Hepatocyte (in vitro differentiated cells): ENCODE measurements around the gene ROS1. TPM values are rescaled to one million over a fixed set of nuclear protein-coding genes. Genes with fewer than 3 reads are reported as not detected.

ENCODE experiments used
- DNase-seq: peaks from one replicate; pipeline ENCODE4 v3.0.0-alpha.2; 2016; ENCODE audit warnings: low spot score
- H2AFZ ChIP-seq: fragments of 200-600 bp; sonication (generic); 2 replicates; pipeline ENCODE4 v1.6.0; 2016; ENCODE audit warnings: antibody characterized with exemption, mild to moderate bottlenecking
- H3K27ac ChIP-seq: fragments of 200-600 bp; sonication (generic); 2 replicates; pipeline ENCODE4 v1.5.1; 2016; ENCODE audit warnings: mild to moderate bottlenecking
- H3K27me3 ChIP-seq: fragments of 200-600 bp; sonication (generic); 2 replicates; pipeline ENCODE4 v1.6.1; 2016
- H3K36me3 ChIP-seq: fragments of 200-600 bp; sonication (generic); replicated peaks from 2 replicates; pipeline ENCODE4 v1.5.1; 2016; ENCODE audit warnings: low read depth; ENCODE audit not compliant: insufficient read depth
- H3K4me1 ChIP-seq: fragments of 200-600 bp; sonication (generic); 2 replicates; pipeline ENCODE4 v1.5.1; 2016; ENCODE audit warnings: mild to moderate bottlenecking, moderate library complexity; ENCODE audit not compliant: insufficient read depth
- H3K4me2 ChIP-seq: fragments of 200-600 bp; sonication (generic); 2 replicates; pipeline ENCODE4 v1.6.0; 2016
- H3K4me3 ChIP-seq: fragments of 200-600 bp; sonication (generic); 2 replicates; pipeline ENCODE4 v1.5.1; 2016; ENCODE audit warnings: mild to moderate bottlenecking
- H3K79me2 ChIP-seq: fragments of 200-600 bp; sonication (generic); 2 replicates; pipeline ENCODE4 v1.6.0; 2017; ENCODE audit warnings: mild to moderate bottlenecking
- H3K9me2 ChIP-seq: fragments of 200-600 bp; sonication (generic); replicated peaks from 2 replicates; pipeline ENCODE4 v1.6.0; 2017; ENCODE audit warnings: mild to moderate bottlenecking; ENCODE audit not compliant: insufficient read depth
- H3K9me3 ChIP-seq: fragments of 200-600 bp; sonication (generic); 2 replicates; pipeline ENCODE4 v1.5.1; 2016; ENCODE audit warnings: low read depth, mild to moderate bottlenecking
- H4K20me1 ChIP-seq: fragments of 200-600 bp; sonication (generic); 2 replicates; pipeline ENCODE4 v1.6.0; 2016; ENCODE audit warnings: mild to moderate bottlenecking; ENCODE audit not compliant: insufficient read depth, poor library complexity, severe bottlenecking
- CTCF ChIP-seq: fragments of 200-600 bp; sonication (generic); IDR thresholded peaks from 2 replicates; pipeline ENCODE4 v1.5.1; 2016; ENCODE audit warnings: antibody characterized with exemption, mild to moderate bottlenecking; ENCODE audit not compliant: poor library complexity
- EZH2 ChIP-seq: fragments of 200-600 bp; sonication (generic); IDR thresholded peaks from 2 replicates; pipeline ENCODE4 v1.6.1; 2016; ENCODE audit warnings: antibody characterized with exemption, mild to moderate bottlenecking, borderline replicate concordance
- EZH2phosphoT487 ChIP-seq: fragments of 200-600 bp; sonication (generic); IDR thresholded peaks from one replicate; pipeline ENCODE4 v1.6.1; 2018; ENCODE audit warnings: antibody characterized with exemption, mild to moderate bottlenecking, low read depth, moderate library complexity; ENCODE audit not compliant: unreplicated experiment, severe bottlenecking
- WGBS: methylation state at CpG from one replicate; pipeline ENCODE4 v1.1.6; 2016; ENCODE audit warnings: low lambda C conversion rate; ENCODE audit errors: missing lambda C conversion rate; 5-methylcytosine and 5-hydroxymethylcytosine counted together
- polyA plus RNA-seq: library from polyadenylated mRNA; unstranded; fragments of >200 nt; fragmentation: Nextera tagmentation; extraction: Ambion mirVana; gene quantifications from 2 replicates; pipeline ENCODE4 v1.2.1, GENCODE V29; 2016
- total RNA-seq: library from RNA; depleted of rRNA; stranded (reverse); fragments of >200 nt; gene quantifications from 2 replicates; pipeline ENCODE4 v1.2.3, GENCODE V29; 2014

Gene ROS1
- total and polyA plus RNA-seq, 2 experiments from 2014 or later: 0.33 to 2.7 TPM

GRCh38 chr6:117411474-117411873 is 14.3 kb downstream of the ROS1 start:
- Histone ChIP-seq H3K4me2 (no peak overlapping the region), H3K9me2 (no peaks in the 10 kb centered on the region), H3K79me2 (no peaks in the 10 kb centered on the region), H4K20me1 (no peaks in the 10 kb centered on the region), H3K9me3 (no peaks in the 10 kb centered on the region), H3K27ac (no peak overlapping the region), H3K27me3 (no peaks in the 10 kb centered on the region), H3K36me3 (no peaks in the 10 kb centered on the region), H3K4me1 (no peaks in the 10 kb centered on the region), H3K4me3 (no peak overlapping the region), H2AFZ (no peak overlapping the region)
- 76% methylated on average over 3 of the region's 3 CpGs for WGBS
- TF ChIP-seq CTCF (no peak), EZH2phosphoT487 (no peak), EZH2 (no peak)
- no peak for DNase-seq

GRCh38 chr6:117409863-117410262 is 15.9 kb downstream of the ROS1 start:
- Histone ChIP-seq H3K4me2 (no peak overlapping the region), H3K79me2 (no peaks in the 10 kb centered on the region), H4K20me1 (no peaks in the 10 kb centered on the region), H3K27me3 (no peaks in the 10 kb centered on the region), H2AFZ (no peak overlapping the region), H3K36me3 (no peaks in the 10 kb centered on the region), H3K9me3 (no peaks in the 10 kb centered on the region), H3K4me3 (no peak overlapping the region), H3K9me2 (no peaks in the 10 kb centered on the region), H3K4me1 (no peaks in the 10 kb centered on the region), H3K27ac (no peak overlapping the region)
- TF ChIP-seq CTCF (no peak), EZH2 (no peak), EZH2phosphoT487 (no peak)
- WGBS: 78% methylated on average over 4 of the region's 4 CpGs
- DNase-seq: no peak

GRCh38 chr6:117409420-117409819 is 16.3 kb downstream of the ROS1 start:
- no peak overlapping the region for H2AFZ ChIP-seq
- H3K4me1 ChIP-seq: no peaks in the 10 kb centered on the region
- no peaks in the 10 kb centered on the region for H4K20me1 ChIP-seq
- H3K9me2 ChIP-seq: no peaks in the 10 kb centered on the region
- no peaks in the 10 kb centered on the region for H3K79me2 ChIP-seq
- H3K27me3 ChIP-seq: no peaks in the 10 kb centered on the region
- H3K4me3 ChIP-seq: no peak overlapping the region
- H3K4me2 ChIP-seq: no peak overlapping the region
- TF ChIP-seq EZH2phosphoT487: no peak
- TF ChIP-seq CTCF: no peak
- no peak for TF ChIP-seq EZH2
- H3K36me3 ChIP-seq: no peaks in the 10 kb centered on the region
- no peaks in the 10 kb centered on the region for H3K9me3 ChIP-seq
- WGBS: 84% methylated on average over 11 of the region's 11 CpGs
- DNase-seq: no peak
- no peak overlapping the region for H3K27ac ChIP-seq

GRCh38 chr6:117404548-117404947 is 21.2 kb downstream of the ROS1 start:
- H3K9me3 ChIP-seq: no peaks in the 10 kb centered on the region
- no peaks in the 10 kb centered on the region for H3K79me2 ChIP-seq
- H3K9me2 ChIP-seq: no peaks in the 10 kb centered on the region
- TF ChIP-seq CTCF: peak; percentile 19
- no peak for TF ChIP-seq EZH2
- no peak overlapping the region for H3K4me3 ChIP-seq
- H3K27me3 ChIP-seq: no peaks in the 10 kb centered on the region
- no peak overlapping the region for H3K27ac ChIP-seq
- H4K20me1 ChIP-seq: no peaks in the 10 kb centered on the region
- H3K4me1 ChIP-seq: no peaks in the 10 kb centered on the region
- no peak for DNase-seq
- H3K36me3 ChIP-seq: no peaks in the 10 kb centered on the region
- WGBS: 42% methylated on average over 1 of the region's 1 CpG
- no peak overlapping the region for H2AFZ ChIP-seq
- H3K4me2 ChIP-seq: no peak overlapping the region
